CD4-positive, alpha-beta T cell treated with Interleukin-12 subunit alpha and Interleukin-12 subunit beta, for 1 hour (primary cell): ENCODE data around the gene MRM1.

Experiments used
- DNase-seq: peaks from one replicate; pipeline ENCODE4 v3.0.0-alpha.2; 2020

Gene MRM1, protein sequence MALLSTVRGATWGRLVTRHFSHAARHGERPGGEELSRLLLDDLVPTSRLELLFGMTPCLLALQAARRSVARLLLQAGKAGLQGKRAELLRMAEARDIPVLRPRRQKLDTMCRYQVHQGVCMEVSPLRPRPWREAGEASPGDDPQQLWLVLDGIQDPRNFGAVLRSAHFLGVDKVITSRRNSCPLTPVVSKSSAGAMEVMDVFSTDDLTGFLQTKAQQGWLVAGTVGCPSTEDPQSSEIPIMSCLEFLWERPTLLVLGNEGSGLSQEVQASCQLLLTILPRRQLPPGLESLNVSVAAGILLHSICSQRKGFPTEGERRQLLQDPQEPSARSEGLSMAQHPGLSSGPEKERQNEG

DNA sequence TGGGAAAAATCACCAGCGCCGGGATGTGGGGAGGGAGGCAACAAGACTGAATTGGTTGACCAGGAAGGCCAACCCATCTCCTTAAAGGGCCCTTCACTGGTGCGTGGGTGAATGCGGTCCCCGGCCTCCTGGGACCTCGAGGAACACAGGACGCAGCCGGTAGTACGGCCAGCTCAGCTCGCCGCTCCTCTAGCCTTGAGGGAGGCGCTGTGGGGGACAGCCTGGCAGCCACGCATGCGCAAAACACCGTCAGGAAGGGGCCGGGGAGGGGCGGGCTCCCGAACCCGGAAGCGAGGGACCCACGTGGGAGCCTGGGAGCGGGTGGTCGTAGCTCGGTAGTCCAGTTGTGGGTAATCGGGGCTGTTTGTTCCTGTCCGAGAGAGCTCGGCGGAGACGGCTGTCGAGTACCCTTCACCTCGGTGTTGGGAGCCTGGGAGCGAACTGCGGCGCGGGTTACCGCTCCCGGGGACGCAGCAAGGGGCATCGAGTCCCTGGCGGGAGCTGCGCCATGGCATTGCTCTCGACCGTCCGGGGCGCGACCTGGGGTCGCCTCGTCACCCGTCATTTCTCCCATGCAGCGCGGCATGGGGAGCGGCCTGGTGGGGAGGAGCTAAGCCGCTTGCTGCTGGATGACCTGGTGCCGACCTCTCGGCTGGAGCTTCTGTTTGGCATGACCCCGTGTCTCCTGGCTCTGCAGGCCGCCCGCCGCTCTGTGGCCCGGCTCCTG lies at the start of gene MRM1:
Gene MRM1, plus strand, starts transcription at position 281 of the 727 bp plus-strand sequence. Its CDS starts 228 bp downstream, at position 509.
- peak; percentile 92 for DNase-seq

DNA sequence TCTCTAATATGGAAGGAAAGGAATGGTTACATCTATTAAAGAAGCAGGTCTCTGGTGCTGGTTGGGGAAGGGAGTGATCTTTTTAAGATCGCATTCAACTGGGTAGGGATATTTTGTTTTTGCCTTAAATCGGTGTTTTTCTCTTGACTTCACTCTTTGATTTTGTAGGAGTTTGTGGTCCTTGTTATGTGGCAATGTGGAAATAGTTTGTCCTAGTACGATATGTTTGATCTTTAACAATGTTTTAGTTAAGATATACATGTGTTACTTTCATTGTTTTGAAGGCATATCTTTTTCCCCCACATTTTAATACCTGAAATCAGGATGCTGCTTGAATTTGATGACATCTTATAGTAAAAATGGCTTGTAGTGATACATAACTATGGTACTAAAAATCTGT lies 47.9 kb upstream of the MRM1 start:
- DNase-seq = no peak

DNA sequence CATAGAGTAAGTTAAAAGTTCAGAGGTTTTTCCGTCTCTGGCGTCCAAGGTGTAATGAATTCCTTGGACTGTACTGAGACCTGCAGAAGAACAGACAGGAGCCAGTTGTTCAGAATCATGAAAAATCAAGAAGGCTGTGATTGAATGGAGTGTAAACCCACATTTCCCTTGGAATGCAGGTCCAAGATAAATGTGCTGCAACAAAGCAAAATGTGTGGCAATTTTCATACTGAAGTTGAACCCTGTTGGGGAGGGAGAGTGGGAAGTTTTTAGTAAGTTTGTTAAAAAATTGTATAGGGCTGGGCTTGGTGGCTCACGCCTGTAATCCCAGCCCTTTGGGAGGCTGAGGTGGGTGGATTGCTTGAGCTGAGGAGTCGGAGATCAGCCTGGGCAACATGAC lies 35.3 kb upstream of the MRM1 start:
- DNase-seq = no peak

DNA sequence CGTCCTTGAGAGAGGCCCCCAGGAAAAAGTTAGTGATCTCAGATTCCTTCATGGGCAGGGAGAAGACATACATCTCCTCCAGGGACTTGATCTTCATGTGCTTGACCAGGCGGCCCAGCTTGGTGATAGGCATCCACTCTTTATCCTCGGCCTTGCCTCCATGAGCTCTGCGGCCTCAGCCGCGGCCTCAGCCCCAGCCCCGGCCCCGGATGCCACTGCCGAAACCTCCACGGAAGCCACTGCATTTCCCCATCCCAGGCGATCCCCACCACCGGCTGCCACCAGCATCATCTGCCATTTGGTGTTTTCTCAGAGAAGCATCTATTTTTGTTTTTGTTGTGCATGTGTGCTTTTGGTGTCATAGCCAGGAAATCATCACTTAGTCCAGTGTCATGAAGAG lies 26.4 kb upstream of the MRM1 start:
- DNase-seq = no peak

DNA sequence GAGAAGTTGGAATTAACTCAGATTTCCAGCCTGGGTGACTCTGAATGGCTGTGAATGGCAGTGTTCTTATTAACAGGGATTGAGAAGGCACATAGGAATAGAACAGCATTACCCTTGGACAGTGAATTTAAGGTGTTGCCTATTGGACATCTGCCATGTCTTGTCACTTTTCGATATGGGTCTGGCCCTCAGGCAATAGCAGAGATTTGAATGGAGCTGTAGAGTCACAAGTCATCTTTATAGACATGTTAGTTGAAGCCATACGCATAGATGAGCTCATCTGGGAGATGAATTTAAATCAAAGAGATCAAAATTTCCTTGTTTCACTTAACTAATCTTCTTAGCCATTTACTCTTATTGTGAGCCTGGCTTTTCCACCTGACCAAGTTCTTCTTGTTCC lies 24.6 kb upstream of the MRM1 start:
- DNase-seq = no peak

DNA sequence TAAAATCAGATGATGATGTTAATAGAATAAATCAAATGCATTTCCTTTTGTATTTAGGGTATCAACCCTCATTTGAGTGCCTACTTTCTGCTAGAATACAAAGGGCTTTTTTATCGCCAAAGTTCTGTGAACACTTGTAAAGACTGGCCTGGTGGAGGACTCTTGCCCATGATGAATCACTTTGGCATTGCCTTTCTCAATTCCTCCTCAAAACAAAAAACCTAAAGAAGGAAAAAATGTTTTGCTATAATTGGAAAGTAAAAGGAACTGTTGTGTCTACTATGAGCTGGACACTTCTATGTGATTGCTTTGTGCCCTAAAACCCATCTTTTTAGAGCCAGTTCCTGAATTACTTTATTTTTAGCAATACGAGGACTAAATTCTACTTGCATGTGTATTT lies 22.7 kb upstream of the MRM1 start:
- no peak for DNase-seq

DNA sequence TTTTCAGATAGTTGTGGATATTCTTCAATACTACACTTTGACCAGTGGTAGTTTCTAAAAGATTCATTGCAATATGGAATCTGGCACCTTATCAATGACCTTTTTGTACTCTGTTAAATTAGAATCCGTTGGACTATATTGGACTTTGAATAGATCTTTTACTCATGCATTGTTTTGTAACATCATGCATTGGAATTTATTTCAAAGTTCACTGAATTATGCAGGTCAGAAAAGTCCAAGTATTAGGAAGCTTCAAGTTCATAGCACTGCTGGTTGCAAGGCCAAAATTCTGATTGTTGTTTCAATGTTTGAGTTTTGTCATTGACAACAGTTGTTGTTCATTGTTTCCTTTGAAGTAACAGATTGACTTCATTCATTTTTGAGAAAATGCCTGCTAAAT lies 17.6 kb upstream of the MRM1 start:
- no peak for DNase-seq

DNA sequence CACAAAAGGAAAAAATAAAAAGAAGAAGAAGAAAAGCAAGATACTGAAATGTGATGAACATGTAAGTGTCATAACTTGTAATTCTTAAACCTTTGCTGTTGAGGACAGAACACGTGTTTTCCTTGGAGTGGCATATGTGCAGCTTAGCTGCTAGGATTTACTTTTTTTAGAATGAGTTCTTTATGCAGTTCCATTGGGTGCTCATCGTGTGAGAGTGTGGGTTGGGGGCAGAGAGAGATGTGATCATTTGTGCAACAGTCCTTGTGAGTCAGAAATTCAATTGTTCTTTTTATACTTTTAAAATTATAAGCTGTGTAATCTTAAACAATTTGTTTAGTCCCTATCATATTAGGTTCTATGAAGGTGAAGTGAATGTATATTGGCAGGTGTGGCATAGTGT lies 15.2 kb upstream of the MRM1 start:
- no peak for DNase-seq

DNA sequence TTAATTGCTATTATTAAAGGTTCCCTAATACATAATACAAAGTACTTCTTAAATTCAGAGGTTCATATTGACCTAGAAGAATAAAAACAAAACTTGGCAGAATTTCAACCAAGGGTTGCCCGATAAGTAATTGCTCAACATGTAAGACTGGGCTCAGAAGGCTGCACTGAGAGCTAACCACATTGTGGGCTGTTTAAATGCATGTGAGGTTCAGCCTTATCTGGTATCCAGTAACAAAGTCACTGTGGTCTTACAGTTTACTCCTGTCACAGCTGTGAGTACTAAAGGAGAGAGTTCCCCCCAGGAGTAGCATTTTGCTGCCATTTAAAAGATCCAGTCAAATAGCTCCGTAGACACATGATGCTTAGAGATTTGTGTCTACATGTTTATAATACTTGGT lies 11.3 kb upstream of the MRM1 start:
- DNase-seq = no peak

DNA sequence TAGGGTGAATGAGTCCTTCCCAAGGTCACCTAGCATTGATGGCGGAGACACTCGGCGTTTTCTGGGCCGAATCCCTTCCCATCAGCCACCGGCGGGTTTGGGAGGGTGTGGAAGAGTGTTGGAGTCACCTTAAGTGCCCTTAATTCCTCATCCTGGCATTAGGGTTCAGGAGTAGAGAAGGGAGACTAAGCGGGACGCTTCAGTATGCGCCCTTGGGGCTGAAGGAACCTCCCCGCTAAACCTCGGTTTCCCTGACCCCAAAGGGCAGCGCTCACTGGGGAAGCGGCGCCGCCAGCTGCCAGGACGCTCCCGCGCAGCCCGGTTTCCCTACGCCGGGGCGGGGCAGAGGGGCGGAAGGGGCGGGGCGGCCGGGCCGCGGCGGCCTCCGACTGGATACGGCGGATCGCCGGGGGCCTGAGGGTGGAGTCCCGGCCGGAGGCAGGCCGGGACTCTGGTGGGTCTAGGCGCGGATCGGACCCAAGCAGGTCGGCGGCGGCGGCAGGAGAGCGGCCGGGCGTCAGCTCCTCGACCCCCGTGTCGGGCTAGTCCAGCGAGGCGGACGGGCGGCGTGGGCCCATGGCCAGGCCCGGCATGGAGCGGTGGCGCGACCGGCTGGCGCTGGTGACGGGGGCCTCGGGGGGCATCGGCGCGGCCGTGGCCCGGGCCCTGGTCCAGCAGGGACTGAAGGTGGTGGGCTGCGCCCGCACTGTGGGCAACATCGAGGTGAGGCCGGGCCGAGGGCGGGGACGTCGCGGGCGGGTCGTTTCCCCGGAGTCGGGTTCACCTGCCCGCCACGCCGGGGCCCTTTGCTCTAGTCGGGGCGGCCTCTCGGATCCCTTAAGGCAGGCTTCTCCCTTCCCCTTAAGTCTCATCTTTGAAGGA lies 9.7 kb upstream of the MRM1 start, which contains the start of gene DHRS11:
Gene DHRS11, plus strand, starts transcription at position 446 of the 882 bp plus-strand sequence. Its CDS starts 131 bp downstream, at position 577.
- DNase-seq = peak; percentile 80

DNA sequence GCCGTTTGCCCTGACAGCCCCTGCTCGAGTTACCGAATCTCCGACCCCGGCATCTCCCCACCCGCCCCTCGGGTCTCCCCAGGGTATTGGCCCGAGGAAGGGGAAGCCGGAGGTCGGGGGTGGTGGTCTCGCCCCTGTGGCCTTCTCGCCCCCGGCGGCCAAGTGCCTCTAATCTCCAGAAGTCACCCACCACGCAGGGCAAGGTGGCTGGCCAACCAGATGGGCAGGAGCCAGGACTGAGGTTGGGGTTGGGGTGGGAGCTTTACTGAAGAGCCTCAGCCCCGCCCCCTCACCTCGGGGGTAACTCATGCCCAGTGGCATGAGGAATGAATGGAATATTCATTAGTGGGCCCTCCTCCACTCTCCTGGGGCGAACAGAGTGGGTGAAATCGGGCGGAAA lies 9.1 kb upstream of the MRM1 start:
- DNase-seq = no peak

DNA sequence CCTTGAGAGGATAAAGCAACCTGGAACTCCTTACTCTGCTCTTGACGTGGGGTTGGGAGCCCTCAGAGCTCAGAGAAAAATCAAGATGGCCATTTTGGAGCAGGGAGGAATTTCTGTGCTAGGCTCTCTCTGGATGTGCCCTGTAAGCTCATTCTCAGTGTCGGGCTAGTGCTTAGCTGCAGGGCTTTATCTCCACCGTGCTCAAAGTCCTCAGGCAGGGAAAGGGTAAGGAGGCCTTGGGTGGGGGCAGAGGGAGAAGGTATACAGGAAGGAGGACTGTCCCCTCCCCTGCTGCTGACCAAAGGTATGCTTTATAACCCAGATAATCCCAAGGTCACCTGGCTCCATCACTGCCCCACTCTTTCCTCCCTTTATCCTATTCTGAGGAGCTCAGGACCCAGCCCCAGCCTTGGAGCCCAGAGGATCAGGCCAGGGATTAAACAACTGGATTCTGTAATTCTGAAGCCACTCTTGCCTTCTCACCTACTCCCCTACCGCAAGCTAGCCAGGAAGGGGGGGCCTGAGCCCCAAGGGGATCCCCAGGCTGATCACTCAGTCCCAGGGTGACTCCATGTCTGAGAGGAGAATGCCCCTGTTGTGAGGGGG lies 8.6 kb upstream of the MRM1 start:
- no peak for DNase-seq

DNA sequence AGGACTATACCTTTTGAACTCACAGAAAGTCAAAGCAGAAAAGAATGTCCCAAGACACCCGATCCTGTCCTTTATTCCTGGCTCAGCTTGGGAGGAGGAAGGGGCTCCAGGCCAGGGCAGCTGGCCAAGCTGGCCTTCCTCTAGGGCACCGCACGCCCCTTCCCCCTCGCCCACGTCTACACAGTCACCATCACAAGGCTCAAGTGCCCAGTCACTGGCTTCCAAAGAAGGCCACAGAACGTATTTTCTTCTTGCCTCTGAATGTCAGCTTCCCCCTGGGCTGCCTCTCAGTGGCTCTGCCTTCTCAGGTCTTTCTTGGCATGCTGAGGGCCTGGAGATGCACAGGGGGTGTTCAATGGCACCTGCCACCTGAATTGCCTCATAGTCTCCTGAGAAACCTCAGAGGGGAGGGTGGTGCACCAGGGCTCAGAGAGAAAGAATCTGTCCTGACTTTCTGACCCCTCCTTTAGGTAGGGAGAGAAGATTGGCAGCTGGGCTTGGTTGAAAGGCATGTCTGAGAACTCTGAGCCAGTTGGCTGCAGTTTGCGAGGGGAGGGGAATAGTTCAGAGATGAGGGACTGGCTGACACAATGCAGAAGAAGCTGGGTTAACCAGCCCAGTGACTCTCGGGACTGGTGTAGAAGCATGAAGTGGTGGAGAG lies 7.6 kb upstream of the MRM1 start:
- no peak for DNase-seq

DNA sequence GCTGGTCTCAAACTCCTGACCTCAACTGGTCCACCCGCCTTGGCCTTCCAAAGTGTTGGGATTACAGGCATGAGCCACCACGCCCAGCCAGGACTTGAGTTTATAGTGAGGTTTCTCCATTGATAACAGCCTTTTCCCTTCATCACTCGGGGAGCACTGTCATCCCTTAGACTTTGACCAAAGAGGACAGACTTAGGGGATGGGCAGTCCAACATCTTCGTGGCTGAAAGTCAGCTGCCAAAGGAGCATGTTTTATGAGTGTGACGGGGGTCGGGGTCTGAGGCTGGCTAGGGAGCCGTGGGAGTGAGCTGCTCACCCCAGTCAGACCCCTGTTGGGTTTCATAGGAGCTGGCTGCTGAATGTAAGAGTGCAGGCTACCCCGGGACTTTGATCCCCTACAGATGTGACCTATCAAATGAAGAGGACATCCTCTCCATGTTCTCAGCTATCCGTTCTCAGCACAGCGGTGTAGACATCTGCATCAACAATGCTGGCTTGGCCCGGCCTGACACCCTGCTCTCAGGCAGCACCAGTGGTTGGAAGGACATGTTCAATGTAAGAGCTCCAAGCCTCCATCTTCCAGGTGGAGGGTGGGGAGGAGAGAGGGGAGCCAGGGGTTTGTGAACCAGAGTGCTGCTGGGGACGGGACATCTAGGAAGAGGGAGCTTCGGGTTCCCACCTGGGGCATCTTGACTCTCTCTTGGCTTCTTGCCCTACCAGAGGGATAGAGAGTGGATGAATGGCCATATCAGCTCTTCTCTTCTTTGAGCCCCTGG lies 6.6 kb upstream of the MRM1 start:
- no peak for DNase-seq

DNA sequence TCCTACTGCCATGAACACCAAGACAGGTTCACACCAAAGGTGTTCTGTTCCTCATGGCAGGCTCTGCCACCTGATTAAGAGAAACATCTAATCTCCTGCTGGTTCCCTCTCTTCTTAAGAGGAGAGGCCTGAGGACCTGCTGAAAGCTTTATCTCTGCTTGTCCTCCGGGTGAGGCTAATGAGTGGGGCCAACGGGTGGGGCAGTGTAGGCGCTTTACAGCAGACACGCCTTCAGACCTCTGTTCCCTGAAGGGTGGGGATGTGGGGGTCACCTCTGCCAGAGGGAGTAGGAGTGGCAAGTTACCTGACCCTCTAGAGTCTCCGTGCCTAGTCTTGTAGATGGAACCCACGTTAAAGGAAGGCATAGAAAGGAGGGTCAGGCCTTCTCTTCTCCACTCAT lies 4.2 kb upstream of the MRM1 start:
- DNase-seq = no peak

DNA sequence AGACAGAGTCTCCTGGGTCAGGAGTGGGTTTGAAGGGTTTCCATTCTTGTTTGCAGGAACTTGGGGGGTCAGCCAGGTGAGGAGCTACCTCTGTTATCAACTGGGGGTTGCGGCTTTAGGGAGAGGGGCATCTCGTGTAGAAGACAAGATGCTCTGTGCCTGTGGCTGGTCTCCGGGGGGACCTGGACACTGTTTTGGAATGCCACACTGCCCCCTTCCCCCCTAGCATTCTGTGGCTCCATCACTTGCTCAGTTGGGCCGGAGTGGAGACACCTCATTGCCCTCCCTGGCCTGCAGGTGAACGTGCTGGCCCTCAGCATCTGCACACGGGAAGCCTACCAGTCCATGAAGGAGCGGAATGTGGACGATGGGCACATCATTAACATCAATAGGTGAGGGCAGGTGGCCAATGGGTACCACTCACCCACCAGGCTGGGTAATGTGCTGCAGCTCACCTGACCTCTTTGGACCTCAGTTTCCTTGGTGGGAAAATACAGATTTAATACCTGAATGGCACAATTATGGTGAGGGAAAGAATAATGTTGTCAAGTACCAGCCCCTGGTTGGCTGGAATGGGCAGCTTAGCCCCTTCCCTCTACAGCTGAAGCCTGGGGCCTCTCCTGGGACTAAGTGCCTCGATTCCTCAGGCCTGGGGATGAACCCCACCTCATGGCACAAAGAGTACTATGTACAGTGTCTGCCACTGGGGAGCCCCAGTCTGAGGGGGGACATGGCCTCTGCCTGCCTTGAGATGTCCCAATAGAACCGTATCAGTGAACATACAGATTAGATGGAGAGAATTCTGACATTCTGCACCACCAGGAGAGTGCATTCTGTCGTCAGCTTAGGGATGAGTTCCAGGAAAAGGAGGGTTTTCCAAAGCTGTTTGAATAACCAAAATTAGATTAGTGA lies 3.3 kb upstream of the MRM1 start:
- DNase-seq = no peak

DNA sequence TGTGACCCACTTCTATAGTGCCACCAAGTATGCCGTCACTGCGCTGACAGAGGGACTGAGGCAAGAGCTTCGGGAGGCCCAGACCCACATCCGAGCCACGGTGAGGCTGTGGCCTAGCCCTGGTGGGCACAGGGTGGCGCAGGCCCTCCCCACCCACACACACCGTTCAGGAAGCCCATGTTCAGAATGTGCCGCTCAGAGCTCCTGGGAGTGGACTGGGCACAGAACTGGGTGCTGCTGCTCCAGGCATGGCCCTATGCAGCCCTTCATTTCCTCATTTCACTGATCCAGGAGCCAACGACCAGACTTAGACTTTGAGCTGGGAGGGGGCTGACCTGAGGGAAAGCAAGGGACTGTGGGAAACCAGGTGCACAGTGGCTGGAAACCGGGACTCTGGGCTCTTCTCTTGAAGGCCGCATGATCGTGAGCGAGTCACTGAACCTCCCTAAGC lies 2.4 kb upstream of the MRM1 start:
- DNase-seq = no peak

DNA sequence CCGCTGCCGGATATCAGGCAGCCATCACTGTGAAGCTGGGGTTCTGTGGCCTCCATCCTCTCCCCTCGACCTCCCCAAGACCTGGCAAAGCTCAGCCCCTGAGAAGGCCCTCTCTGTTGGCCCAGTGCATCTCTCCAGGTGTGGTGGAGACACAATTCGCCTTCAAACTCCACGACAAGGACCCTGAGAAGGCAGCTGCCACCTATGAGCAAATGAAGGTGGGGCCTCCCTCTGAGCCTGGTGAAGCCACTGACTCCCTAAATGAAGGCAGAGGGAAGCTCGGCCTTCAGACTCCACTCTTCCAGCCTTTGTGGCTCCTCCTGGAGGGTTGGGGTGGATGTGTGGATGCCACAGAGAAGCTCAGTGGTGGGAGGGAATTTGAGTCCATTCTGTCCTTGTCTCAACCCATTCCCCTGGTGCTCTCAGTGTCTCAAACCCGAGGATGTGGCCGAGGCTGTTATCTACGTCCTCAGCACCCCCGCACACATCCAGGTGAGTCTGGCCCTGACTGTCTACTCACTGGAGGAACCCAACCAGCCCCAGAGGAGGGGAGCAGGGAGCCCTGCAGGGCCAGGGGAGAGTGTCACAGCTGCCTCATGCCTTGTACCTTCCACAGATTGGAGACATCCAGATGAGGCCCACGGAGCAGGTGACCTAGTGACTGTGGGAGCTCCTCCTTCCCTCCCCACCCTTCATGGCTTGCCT lies 1.7 kb upstream of the MRM1 start:
- DNase-seq = no peak

DNA sequence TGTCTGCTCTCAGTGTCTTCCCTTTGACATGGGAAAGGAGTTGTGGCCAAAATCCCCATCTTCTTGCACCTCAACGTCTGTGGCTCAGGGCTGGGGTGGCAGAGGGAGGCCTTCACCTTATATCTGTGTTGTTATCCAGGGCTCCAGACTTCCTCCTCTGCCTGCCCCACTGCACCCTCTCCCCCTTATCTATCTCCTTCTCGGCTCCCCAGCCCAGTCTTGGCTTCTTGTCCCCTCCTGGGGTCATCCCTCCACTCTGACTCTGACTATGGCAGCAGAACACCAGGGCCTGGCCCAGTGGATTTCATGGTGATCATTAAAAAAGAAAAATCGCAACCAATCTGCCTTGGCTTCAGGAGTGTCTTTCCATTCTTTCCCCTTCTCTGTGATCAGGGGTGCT lies 918 bp upstream of the MRM1 start:
- no peak for DNase-seq

DNA sequence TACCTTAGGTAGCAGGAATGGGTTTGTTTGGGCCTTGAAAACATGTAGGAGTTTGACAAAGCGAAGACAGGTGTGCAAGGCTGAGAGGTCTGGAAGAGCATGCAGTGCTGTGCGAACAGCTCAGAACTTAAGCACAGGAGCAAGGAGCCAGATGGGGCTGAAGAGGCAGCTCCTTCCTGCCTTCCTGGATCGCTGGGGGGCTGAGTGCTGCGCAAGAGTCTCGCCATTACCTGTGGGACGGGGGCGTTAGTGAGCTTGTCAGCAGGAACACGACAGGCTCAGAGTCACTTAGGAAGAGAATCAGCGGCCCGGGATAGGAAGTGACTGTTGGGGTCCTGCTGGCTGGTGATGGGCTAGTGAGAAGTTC lies 464 bp upstream of the MRM1 start:
- DNase-seq = no peak
